ENCODE results near the gene MAD1L1.
A peak's percentile ranks its signal among the peaks of the same experiment; 100 is the strongest.

DNA sequence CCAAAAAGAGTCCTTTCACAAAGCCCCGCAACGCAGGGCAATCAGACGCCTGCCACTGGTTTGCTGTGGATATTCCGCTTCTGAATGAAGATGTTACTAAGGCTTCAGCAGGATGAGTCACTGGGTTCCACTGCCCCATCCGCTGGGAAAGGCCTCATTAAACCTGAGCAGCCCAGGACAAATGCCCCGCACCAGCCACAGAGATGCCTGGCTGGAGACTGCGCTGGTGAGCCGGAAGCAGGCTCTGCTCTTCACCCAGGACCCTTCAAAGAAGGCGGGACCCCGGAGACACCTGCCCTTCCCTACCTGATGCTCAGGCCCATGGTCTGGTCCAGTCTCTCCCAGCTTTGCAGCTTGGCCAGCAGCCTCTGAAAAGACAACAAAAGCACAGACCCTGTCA, 19.8 kb downstream of the MAD1L1 start:
- TF ChIP-seq, protein P1, sequence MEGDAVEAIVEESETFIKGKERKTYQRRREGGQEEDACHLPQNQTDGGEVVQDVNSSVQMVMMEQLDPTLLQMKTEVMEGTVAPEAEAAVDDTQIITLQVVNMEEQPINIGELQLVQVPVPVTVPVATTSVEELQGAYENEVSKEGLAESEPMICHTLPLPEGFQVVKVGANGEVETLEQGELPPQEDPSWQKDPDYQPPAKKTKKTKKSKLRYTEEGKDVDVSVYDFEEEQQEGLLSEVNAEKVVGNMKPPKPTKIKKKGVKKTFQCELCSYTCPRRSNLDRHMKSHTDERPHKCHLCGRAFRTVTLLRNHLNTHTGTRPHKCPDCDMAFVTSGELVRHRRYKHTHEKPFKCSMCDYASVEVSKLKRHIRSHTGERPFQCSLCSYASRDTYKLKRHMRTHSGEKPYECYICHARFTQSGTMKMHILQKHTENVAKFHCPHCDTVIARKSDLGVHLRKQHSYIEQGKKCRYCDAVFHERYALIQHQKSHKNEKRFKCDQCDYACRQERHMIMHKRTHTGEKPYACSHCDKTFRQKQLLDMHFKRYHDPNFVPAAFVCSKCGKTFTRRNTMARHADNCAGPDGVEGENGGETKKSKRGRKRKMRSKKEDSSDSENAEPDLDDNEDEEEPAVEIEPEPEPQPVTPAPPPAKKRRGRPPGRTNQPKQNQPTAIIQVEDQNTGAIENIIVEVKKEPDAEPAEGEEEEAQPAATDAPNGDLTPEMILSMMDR (IDR thresholded peaks at IDR 0.05) = peak in 1 of 7 experiments; percentile 7
- TF ChIP-seq POLR2A (IDR thresholded peaks at IDR 0.05) (no peak), POLR2AphosphoS5 (IDR thresholded peaks at IDR 0.05) (no peak), EP300 (IDR thresholded peaks at IDR 0.05) (no peak)
